ENCODE data around the gene SHOX. TPM values are rescaled to one million over a fixed set of nuclear protein-coding genes. Genes with fewer than 3 reads are reported as not detected.

The SHOX gene
- total and polyA plus RNA-seq, 10 of the 15 experiments (the other 5 are each of a cell fraction or from before 2014, with no cell fraction given), result 0.42 TPM; not detected in 9

DNA sequence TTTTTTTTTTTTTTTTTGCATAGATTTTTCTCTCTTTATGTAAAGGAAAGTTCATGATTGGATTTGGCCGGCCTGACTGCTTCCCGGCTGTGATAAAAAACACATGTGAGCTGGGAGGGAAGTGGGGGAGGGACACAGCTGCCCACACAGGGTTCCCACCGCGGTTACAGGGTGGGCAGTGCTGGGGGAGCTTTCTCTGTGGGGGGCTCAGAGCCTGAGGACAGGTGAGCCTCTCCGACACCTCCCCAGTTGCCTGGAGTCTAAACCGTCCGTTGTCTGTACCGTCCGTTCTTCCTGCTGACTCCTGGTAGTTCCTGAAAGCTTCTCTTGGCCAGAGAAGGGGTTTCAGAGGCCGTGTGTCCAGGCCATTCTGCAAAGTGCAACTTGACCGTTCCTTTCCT is 21.8 kb downstream of the SHOX start (continued):
- no peak for TF ChIP-seq PBX3 (IDR thresholded peaks at IDR 0.05; ENCODE audit: insufficient replicate concordance, low read depth, low read length)
- no peak for TF ChIP-seq KAT2A (conservative IDR thresholded peaks at IDR 0.05; ENCODE audit: control insufficient read depth, low read depth, low read length)
- no peak for TF ChIP-seq ZNF592 (IDR thresholded peaks at IDR 0.05)
- TF ChIP-seq WRNIP1 (IDR thresholded peaks at IDR 0.05; ENCODE audit: borderline replicate concordance, low read depth, low read length), result no peak
- TF ChIP-seq HDAC6 (IDR thresholded peaks at IDR 0.05; ENCODE audit: unreplicated experiment), result no peak

DNA sequence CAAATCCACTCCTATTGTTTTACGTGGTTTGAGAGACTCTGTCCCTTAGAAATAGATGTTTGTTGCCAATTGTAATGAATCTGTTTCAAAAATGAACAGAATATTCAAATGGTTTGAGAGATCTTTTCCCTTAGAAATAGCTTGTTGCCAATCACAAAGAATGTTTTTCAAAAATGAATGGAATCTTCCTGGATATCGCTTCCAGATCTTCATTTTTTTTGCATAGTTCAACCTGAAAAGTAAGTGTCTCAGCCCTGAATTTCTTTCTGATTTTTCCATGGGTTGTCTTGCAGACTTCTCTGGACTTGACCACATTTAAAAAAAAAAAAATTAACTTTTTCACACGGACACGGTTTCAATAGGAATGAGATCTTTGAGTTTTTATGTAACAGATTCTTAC is 22.7 kb downstream of the SHOX start:
- ChIA-PET CTCF (no interaction called here), POLR2A (no interaction called here), SMC1A (ENCODE audit: uncharacterized antibody, unreplicated experiment) (no interaction called here), RAD21 (ENCODE audit: unreplicated experiment) (no interaction called here)
- Histone ChIP-seq H3K27me3 (replicated peaks in 1 of 2; ENCODE audit: control insufficient read depth in 2 of 2, insufficient read depth in 2 of 2, low read length in 1 of 2) (no peaks in the 10 kb centered on the region), H3K27ac (ENCODE audit: control insufficient read depth, insufficient read depth) (no peak overlapping the region), H3K4me2 (ENCODE audit: control insufficient read depth, insufficient read depth) (no peak overlapping the region), H3K4me3 (no peak overlapping the region), H4K20me1 (ENCODE audit: control insufficient read depth, insufficient read depth) (no peaks in the 10 kb centered on the region), H3K79me2 (ENCODE audit: control insufficient read depth, insufficient read depth, low read length) (no peaks in the 10 kb centered on the region), H2AFZ (ENCODE audit: control insufficient read depth, low read depth, low read length) (no peak overlapping the region), H3K4me1 (ENCODE audit: control insufficient read depth, insufficient read depth, low read length) (no peaks in the 10 kb centered on the region), H3K9me3 (replicated peaks; ENCODE audit: control insufficient read depth, insufficient read depth, low read length) (no peaks in the 10 kb centered on the region; the same call in 2 of the 3 replicates), H3K36me3 (ENCODE audit: control insufficient read depth in 2 of 2, insufficient read depth in 2 of 2, low read length in 1 of 2) (no peaks in the 10 kb centered on the region), H3K9ac (ENCODE audit: control insufficient read depth, insufficient read depth, low read length) (no peak overlapping the region)
- WGBS (ENCODE audit: insufficient coverage, insufficient replicate concordance, low lambda C conversion rate, missing lambda C conversion rate), result 14% methylated on average over 4 of the region's 4 CpGs
- FAIRE-seq (no peak), DNase-seq (ENCODE audit: low read depth, low spot score) (no peak), ATAC-seq (no peak)
- TF ChIP-seq ZNF207 (IDR thresholded peaks at IDR 0.05; ENCODE audit: borderline replicate concordance) (no peak), HDGF (IDR thresholded peaks at IDR 0.05) (no peak), PBX3 (IDR thresholded peaks at IDR 0.05; ENCODE audit: insufficient replicate concordance, low read depth, low read length) (no peak), LARP7 (IDR thresholded peaks at IDR 0.05) (no peak), EGR1 (IDR thresholded peaks at IDR 0.05; ENCODE audit: borderline replicate concordance in 1 of 2, low read depth in 2 of 2, low read length in 2 of 2) (no peak)
- in situ Hi-C loops (cut with MboI), result no loop called here
- no TSS peak for BruUV-seq (replicated peaks)
- intact Hi-C loops (cut with micrococcal nuclease; ENCODE audit: unreplicated experiment), result no loop called here

All from GM12878 (cell line).